HepG2 (cell line): ENCODE results near the gene PAK2. TPM values are rescaled to one million over a fixed set of nuclear protein-coding genes. Genes with fewer than 3 reads are reported as not detected.
"Not testable (repeated sequence)": the region's sequence is repeated elsewhere in the genome, so short reads cannot be mapped to it uniquely, and the experiment has no call there.

ENCODE experiments used
- ATAC-seq: fragments of 200-7000 bp; cut with Tn5 transposase; 3 replicates; pipeline ENCODE4 v1.9.1; 2020; ENCODE audit warnings: mild to moderate bottlenecking, moderate library complexity
- BruUV-seq: library from RNA; stranded (reverse); fragments of 400-500 nt; replicated peaks from 2 replicates; lab custom pipeline; 2021; lab: Mats Ljungman, UMichigan
- CTCF ChIA-PET: fragments of 300-600 bp; formaldehyde crosslinking; extraction: SDS; loops from one replicate; lab custom pipeline; 2021; ENCODE audit warnings: low total read pairs, inconsistent platforms, low intra/inter-chr PET ratio; lab: Yijun Ruan, JAX
- POLR2A ChIA-PET: fragments of 350-600 bp; sonication (Branson Sonifier 250); formaldehyde crosslinking; loops from one replicate; lab custom pipeline; 2020; ENCODE audit warnings: antibody characterized with exemption, inconsistent platforms; lab: Yijun Ruan, JAX
- DNase-seq: peaks from one replicate; pipeline ENCODE4 v3.0.0-alpha.2; 2015; ENCODE audit warnings: low spot score
- FAIRE-seq: peaks from 3 replicates; lab custom pipeline; 2011; peaks lifted over from hg19 to GRCh38; lab: Jason Lieb, UNC
- H2AFZ ChIP-seq: one replicate; pipeline ENCODE4 v1.6.1; 2011; ENCODE audit warnings: low read length, inconsistent platforms
- H3K27ac ChIP-seq: fragments of 300-600 bp; 3 replicates; pipeline ENCODE4 v1.8.0; 2011; ENCODE audit warnings: mixed run types, mild to moderate bottlenecking, mixed read lengths, low read length, inconsistent platforms; ENCODE audit not compliant: insufficient read depth; ENCODE audit errors: extremely low read length
- H3K27me3 ChIP-seq, 2 experiments: fragments of 200-600 bp in 1 of 2; 2 replicates in 1 of 2; 3 replicates in 1 of 2; pipeline versions ENCODE4 v1.6.0 to v1.8.0; 2011; ENCODE audit warnings: low read length in 2 of 2, mild to moderate bottlenecking in 2 of 2, moderate library complexity in 2 of 2, inconsistent platforms in 1 of 2; ENCODE audit not compliant: insufficient read depth in 2 of 2, control insufficient read depth in 1 of 2
- H3K36me3 ChIP-seq, 2 experiments: fragments of 200-600 bp in 1 of 2; replicated peaks in 1 of 2; 2 replicates in 1 of 2; 3 replicates in 1 of 2; pipeline versions ENCODE4 v1.5.1 to v1.8.0; 2011; ENCODE audit warnings: low read length in 2 of 2, inconsistent platforms in 1 of 2; ENCODE audit not compliant: insufficient read depth in 2 of 2, control insufficient read depth in 1 of 2
- H3K4me1 ChIP-seq: 2 replicates; pipeline ENCODE4 v1.5.1; 2012; ENCODE audit warnings: low read length, inconsistent platforms; ENCODE audit not compliant: insufficient read depth
- H3K4me2 ChIP-seq: 2 replicates; pipeline ENCODE4 v1.6.0; 2011; ENCODE audit warnings: low read depth, low read length, inconsistent platforms
- H3K4me3 ChIP-seq, 3 experiments: fragments of 200-600 bp in 1 of 3; sonication (generic), shearing (Covaris generic) in 1 of 3; replicated peaks in 1 of 3; 2 replicates each; pipeline ENCODE4 v1.5.1; 2011 to 2016; ENCODE audit warnings: low read length in 3 of 3, inconsistent platforms in 2 of 3, low read depth in 2 of 3, mild to moderate bottlenecking in 2 of 3, control low read depth in 1 of 3, mixed read lengths in 1 of 3; ENCODE audit not compliant: insufficient read depth in 1 of 3
- H3K79me2 ChIP-seq: one replicate; pipeline ENCODE4 v1.6.1; 2011; ENCODE audit warnings: low read length, inconsistent platforms; ENCODE audit not compliant: insufficient read depth
- H3K9ac ChIP-seq: 2 replicates; pipeline ENCODE4 v1.6.0; 2011; ENCODE audit warnings: mild to moderate bottlenecking, low read depth, low read length, inconsistent platforms; ENCODE audit not compliant: insufficient read depth
- H3K9me3 ChIP-seq: 2 replicates; pipeline ENCODE4 v1.5.1; 2012; ENCODE audit warnings: mild to moderate bottlenecking, low read length
- H4K20me1 ChIP-seq: 2 replicates; pipeline ENCODE4 v1.6.0; 2011; ENCODE audit warnings: inconsistent platforms, mild to moderate bottlenecking, low read length, moderate library complexity; ENCODE audit not compliant: insufficient read depth
- ATF7 ChIP-seq, 2 experiments: fragments of 450-650 bp in 1 of 2; sonication (generic) in 1 of 2; formaldehyde crosslinking in 1 of 2; IDR thresholded peaks; 2 replicates each; pipeline versions ENCODE4 v1.4.0 to v1.6.1; 2016 to 2020; ENCODE audit warnings: antibody characterized with exemption in 1 of 2, mild to moderate bottlenecking in 1 of 2, missing genetic modification reagents in 1 of 2
- MBD4 ChIP-seq: IDR thresholded peaks from 2 replicates; pipeline ENCODE4 v1.6.1; 2012; ENCODE audit warnings: low read length, inconsistent platforms, borderline replicate concordance
- TBX2 ChIP-seq: sonication (generic); formaldehyde crosslinking; IDR thresholded peaks from 2 replicates; pipeline ENCODE4 v1.5.0; 2020; ENCODE audit warnings: missing genetic modification reagents, mild to moderate bottlenecking, borderline replicate concordance
- ZNF121 ChIP-seq: sonication (generic); formaldehyde crosslinking; IDR thresholded peaks from 2 replicates; pipeline ENCODE4 v1.5.0; 2020; ENCODE audit warnings: mild to moderate bottlenecking, missing genetic modification reagents
- WGBS: methylation state at CpG from one replicate; pipeline ENCODE4 v1.1.6; 2017; ENCODE audit warnings: low lambda C conversion rate; 5-methylcytosine and 5-hydroxymethylcytosine counted together
- in situ Hi-C: cut with HindIII; loops from 2 replicates; pipeline ENCODE4 v1.10.0; 2017; ENCODE audit warnings: low pct_unique_long_range_greater_than_20kb; ENCODE audit not compliant: extremely low pct_ligation_motif_present
- intact Hi-C: fragments of 100-400 bp; cut with micrococcal nuclease; formaldehyde crosslinking; loops from one replicate; pipeline ENCODE4 v1.10.0; 2022; ENCODE audit not compliant: unreplicated experiment
- polyA plus RNA-seq, 8 experiments: library from polyadenylated mRNA; depleted of rRNA in 3 of 8; stranded (reverse) in 7 of 8; unstranded in 1 of 8; fragments of >200 nt; fragmentation: Illumina TruSeq in 4 of 8; extraction: Trizol in 4 of 8; gene quantifications; 2 replicates each; pipeline versions ENCODE4 v1.2.1 to v1.2.3, GENCODE V29; 2011 to 2016; ENCODE audit warnings: low read depth in 4 of 8, missing spikeins in 1 of 8, mixed read lengths in 1 of 8; ENCODE audit not compliant: insufficient read depth in 1 of 8
- total RNA-seq, 5 experiments: library from RNA; depleted of rRNA; stranded (reverse); fragments of >200 nt; fragmentation: Illumina TruSeq; extraction: Trizol; gene quantifications; 2 replicates each; pipeline ENCODE4 v1.2.3, GENCODE V29; 2016; ENCODE audit warnings: low read depth in 1 of 5

PAK2 gene
- total and polyA plus RNA-seq, 2 of the 13 experiments (the other 11 are each of a cell fraction or from before 2014, with no cell fraction given): 23.0 to 24.7 TPM

GRCh38 chr3:196843435-196844110 lies 103.9 kb downstream of the PAK2 start:
- Histone ChIP-seq H3K79me2 (no peaks in the 10 kb centered on the region), H3K4me2 (peak overlapping the region; percentile 64), H3K4me1 (peaks cover 40% of the 10 kb centered on the region), H3K27me3 (no peaks in the 10 kb centered on the region), H4K20me1 (no peaks in the 10 kb centered on the region), H3K9ac (no peak overlapping the region), H2AFZ (no peak overlapping the region), H3K4me3 (peak overlapping the region in 1 of 3 experiments; percentile 5; a peak in 1 of 6 replicates), H3K27ac (no peak overlapping the region), H3K36me3 (no peaks in the 10 kb centered on the region), H3K9me3 (peaks cover 8% of the 10 kb centered on the region)
- POLR2A ChIA-PET: no interaction called here
- in situ Hi-C loops (no loop called here), intact Hi-C loops (no loop called here)
- TF ChIP-seq ATF7 (IDR thresholded peaks at IDR 0.05) (0 out of 2 replicates have a peak, but pooled peaks have one; percentile 39), ATF7 (CRISPR knock-in tag; IDR thresholded peaks at IDR 0.05) (no peak), MBD4 (no peak), TBX2 (0 out of 2 replicates have a peak, but pooled peaks have one; percentile 14)
- no peak for FAIRE-seq
- no peak for DNase-seq
- WGBS: 18% methylated on average over 9 of the region's 9 CpGs
- no TSS peak for BruUV-seq
- CTCF ChIA-PET: no interaction called here
- peak; percentile 16; the same call in 2 of the 3 replicates for ATAC-seq

DNA sequence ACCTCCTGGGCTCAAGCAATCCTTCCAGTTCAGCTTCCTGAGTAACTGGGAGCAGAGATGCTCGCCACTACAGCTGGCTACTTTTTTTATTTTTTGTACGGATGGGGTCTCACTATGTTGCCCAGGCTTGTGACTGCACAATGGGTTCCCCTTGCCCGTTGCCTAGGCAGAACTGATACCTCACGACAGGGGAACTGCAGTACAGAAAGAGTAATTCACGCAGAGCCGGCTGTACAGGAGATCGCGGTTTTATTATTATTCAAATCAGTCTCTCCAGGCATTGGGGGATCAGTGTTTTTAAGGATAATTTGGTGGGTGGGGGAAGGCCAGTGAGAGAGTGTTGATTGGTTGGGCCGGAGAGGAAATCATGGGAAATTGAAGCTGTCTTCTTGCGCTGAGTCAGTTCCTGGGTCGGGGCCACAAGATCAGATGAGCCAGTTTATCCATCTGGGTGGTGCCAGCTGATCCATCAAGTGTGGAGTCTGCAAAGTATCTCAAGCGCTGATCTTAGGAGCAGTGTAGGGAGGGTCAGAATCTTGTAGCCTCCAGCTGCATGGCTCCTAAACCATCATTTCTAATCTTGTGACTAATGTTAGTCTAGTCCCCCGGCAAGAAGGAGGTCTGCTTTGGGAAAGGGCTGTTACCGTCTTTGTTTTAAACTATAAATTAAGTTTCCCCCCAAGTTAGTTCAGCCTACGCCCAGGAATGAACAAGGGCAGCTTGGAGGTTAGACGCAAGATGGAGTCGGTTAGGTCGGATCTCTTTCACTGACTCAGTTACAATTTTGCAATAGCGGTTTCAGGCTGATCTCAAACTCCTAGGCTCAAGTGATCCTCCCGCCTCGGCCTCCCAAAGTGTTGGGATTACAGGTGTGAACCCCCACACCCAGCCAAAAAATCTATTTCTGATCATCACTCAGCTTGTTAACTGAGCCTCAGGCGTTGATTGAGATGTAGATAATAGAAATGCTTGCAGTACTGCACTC lies 104.9 kb downstream of the PAK2 start:
- DNase-seq, H3K36me3 ChIP-seq, ATAC-seq, FAIRE-seq, in situ Hi-C loops, CTCF ChIA-PET, BruUV-seq, H3K4me2 ChIP-seq, H3K79me2 ChIP-seq, H3K9ac ChIP-seq, H2AFZ ChIP-seq, H3K4me3 ChIP-seq, H3K27ac ChIP-seq, H3K27me3 ChIP-seq, POLR2A ChIA-PET, intact Hi-C loops, H4K20me1 ChIP-seq: not testable (repeated sequence)
- Histone ChIP-seq H3K9me3 (peaks cover 14% of the 10 kb centered on the region), H3K4me1 (peaks cover 31% of the 10 kb centered on the region)
- TF ChIP-seq ZNF121: peak; percentile 85
- 70% methylated on average over 20 of the region's 22 CpGs for WGBS
